Mesothelial cell of epicardium (in vitro differentiated cells): ENCODE measurements around the gene MALRD1. TPM values are rescaled to one million over a fixed set of nuclear protein-coding genes. Genes with fewer than 3 reads are reported as not detected.

Experiments used
- DNase-seq, 2 experiments: peaks; one replicate each; pipeline ENCODE4 v3.0.0; 2021; ENCODE audit warnings: low spot score in 2 of 2; ENCODE audit not compliant: unreplicated experiment in 2 of 2
- H3K27ac Mint-ChIP-seq: 2 replicates; pipeline ENCODE4 v1.8.0; 2021; ENCODE audit warnings: mixed read lengths
- H3K27me3 Mint-ChIP-seq: 2 replicates; pipeline ENCODE4 v1.8.0; 2021; ENCODE audit warnings: low read depth, mixed read lengths
- H3K36me3 Mint-ChIP-seq: 2 replicates; pipeline ENCODE4 v1.8.0; 2021; ENCODE audit warnings: mixed read lengths
- H3K4me1 Mint-ChIP-seq: 2 replicates; pipeline ENCODE4 v1.8.0; 2021; ENCODE audit warnings: mixed read lengths
- H3K4me3 Mint-ChIP-seq: 2 replicates; pipeline ENCODE4 v1.8.0; 2021; ENCODE audit warnings: mild to moderate bottlenecking, moderate library complexity, mixed read lengths
- H3K9me3 Mint-ChIP-seq: 2 replicates; pipeline ENCODE4 v1.8.0; 2021; ENCODE audit warnings: mixed read lengths
- CTCF ChIP-seq: fragments of 200-600 bp; sonication (generic); IDR thresholded peaks from one replicate; pipeline ENCODE4 v1.5.0; 2021; ENCODE audit warnings: antibody characterized with exemption; ENCODE audit not compliant: unreplicated experiment
- total RNA-seq: library from RNA; stranded (reverse); gene quantifications from 3 replicates; pipeline ENCODE4 v1.2.1, GENCODE V29; 2021

MALRD1 gene
- total RNA-seq, 1 donor from 2014 or later = 11.1 TPM

GRCh38 chr10:19518109-19518508, 469.5 kb downstream of the MALRD1 start:
- no peak for DNase-seq
- H3K9me3 Mint-ChIP-seq = peaks cover 14% of the 10 kb centered on the region
- H3K4me3 Mint-ChIP-seq = no peak overlapping the region
- TF ChIP-seq CTCF = no peak
- no peaks in the 10 kb centered on the region for H3K4me1 Mint-ChIP-seq
- H3K36me3 Mint-ChIP-seq = no peaks in the 10 kb centered on the region
- H3K27me3 Mint-ChIP-seq = no peaks in the 10 kb centered on the region
- no peak overlapping the region for H3K27ac Mint-ChIP-seq

GRCh38 chr10:19518632-19519031, 470.0 kb downstream of the MALRD1 start:
- no peak overlapping the region for H3K4me3 Mint-ChIP-seq
- H3K36me3 Mint-ChIP-seq = no peaks in the 10 kb centered on the region
- DNase-seq = no peak
- H3K9me3 Mint-ChIP-seq = peaks cover 12% of the 10 kb centered on the region
- TF ChIP-seq CTCF = no peak
- H3K27me3 Mint-ChIP-seq = no peaks in the 10 kb centered on the region
- no peak overlapping the region for H3K27ac Mint-ChIP-seq
- no peaks in the 10 kb centered on the region for H3K4me1 Mint-ChIP-seq

DNA sequence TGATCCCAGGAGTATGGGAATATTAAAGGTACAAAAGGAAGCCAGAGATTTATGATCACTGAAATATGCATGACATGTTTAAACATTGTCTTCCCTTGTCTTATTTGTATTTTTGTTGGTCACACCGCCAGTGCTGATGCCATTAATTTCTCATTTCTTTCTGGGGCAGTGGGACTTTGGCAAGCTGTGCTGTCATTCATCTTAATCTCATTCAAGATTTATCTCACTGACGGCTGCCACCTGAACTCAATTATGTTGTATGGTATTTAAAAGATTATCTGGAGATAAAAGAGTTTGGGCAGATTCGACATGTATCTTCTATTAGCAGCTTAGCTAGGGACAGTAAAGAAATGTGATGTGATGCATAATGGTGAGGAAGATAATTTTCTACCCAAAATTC, 482.7 kb downstream of the MALRD1 start:
- H3K27ac Mint-ChIP-seq = no peak overlapping the region
- no peaks in the 10 kb centered on the region for H3K27me3 Mint-ChIP-seq
- H3K4me3 Mint-ChIP-seq = no peak overlapping the region
- TF ChIP-seq CTCF = no peak
- no peak for DNase-seq
- H3K36me3 Mint-ChIP-seq = no peaks in the 10 kb centered on the region
- H3K9me3 Mint-ChIP-seq = peaks cover 6% of the 10 kb centered on the region
- H3K4me1 Mint-ChIP-seq = peaks cover 9% of the 10 kb centered on the region

DNA sequence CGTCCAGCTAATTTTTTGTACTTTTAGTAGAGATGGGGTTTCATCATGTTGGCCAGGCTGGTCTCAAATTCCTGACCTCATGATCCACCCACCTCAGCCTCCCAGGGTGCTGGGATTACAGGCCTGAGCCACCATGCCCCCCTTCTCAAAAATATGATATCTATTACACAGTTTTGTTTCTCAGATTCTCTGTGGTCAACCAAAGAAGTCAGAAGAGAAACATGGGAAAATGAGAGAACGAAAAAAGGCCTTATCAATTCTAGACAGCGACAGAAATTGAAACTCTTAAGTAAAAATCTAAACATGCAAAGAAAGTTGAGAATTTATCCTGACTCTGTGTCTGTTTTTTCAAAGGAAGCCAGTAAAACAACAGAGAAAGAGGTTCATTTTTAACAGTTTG, 483.8 kb downstream of the MALRD1 start:
- peaks cover 3% of the 10 kb centered on the region for H3K36me3 Mint-ChIP-seq
- H3K4me3 Mint-ChIP-seq = no peak overlapping the region
- H3K9me3 Mint-ChIP-seq = peaks cover 11% of the 10 kb centered on the region
- peaks cover 9% of the 10 kb centered on the region for H3K4me1 Mint-ChIP-seq
- no peaks in the 10 kb centered on the region for H3K27me3 Mint-ChIP-seq
- TF ChIP-seq CTCF = no peak
- no peak for DNase-seq
- no peak overlapping the region for H3K27ac Mint-ChIP-seq

GRCh38 chr10:19541299-19541698, 492.7 kb downstream of the MALRD1 start:
- H3K27ac Mint-ChIP-seq = no peak overlapping the region
- H3K9me3 Mint-ChIP-seq = peaks cover 9% of the 10 kb centered on the region
- H3K36me3 Mint-ChIP-seq = peaks cover 9% of the 10 kb centered on the region
- H3K27me3 Mint-ChIP-seq = no peaks in the 10 kb centered on the region
- H3K4me1 Mint-ChIP-seq = no peaks in the 10 kb centered on the region
- no peak for TF ChIP-seq CTCF
- DNase-seq = no peak
- no peak overlapping the region for H3K4me3 Mint-ChIP-seq

DNA sequence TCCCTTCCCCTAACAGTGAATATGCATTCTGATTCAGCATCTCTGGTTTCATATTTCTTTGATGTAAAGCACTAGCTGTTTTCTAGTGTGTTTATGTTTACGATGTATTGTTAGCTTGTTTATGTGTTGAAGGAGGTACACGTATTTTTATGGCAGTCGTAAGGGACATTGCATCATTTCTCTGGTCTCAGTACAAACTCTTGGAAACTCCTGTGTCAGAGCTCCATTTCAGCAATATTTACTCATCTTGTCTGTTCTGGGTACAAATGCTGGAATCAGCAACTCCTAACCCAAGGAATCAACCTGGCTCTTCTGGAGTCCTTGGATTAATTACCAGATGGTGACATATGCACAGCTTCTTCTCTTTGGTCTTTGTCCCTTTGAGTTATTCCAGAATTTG, 497.6 kb downstream of the MALRD1 start:
- H3K27me3 Mint-ChIP-seq = no peaks in the 10 kb centered on the region

More for the DNA sequence above, 497.6 kb downstream of the MALRD1 start:
- no peak overlapping the region for H3K4me3 Mint-ChIP-seq
- no peak overlapping the region for H3K27ac Mint-ChIP-seq
- no peak for TF ChIP-seq CTCF
- H3K36me3 Mint-ChIP-seq = peaks cover 7% of the 10 kb centered on the region
- H3K9me3 Mint-ChIP-seq = peaks cover 9% of the 10 kb centered on the region
- no peak for DNase-seq
- no peaks in the 10 kb centered on the region for H3K4me1 Mint-ChIP-seq
